Dermis blood vessel endothelial cell (primary cell): ENCODE measurements around the gene MNAT1. TPM values are rescaled to one million over a fixed set of nuclear protein-coding genes. Genes with fewer than 3 reads are reported as not detected.
"Not testable (repeated sequence)": the region's sequence is repeated elsewhere in the genome, so short reads cannot be mapped to it uniquely, and the experiment has no call there.

ENCODE experiments used
- DNase-seq: peaks from one replicate; pipeline ENCODE4 v3.0.0; 2010
- total RNA-seq: library from RNA; depleted of rRNA; stranded (reverse); fragments of >200 nt; gene quantifications from 2 replicates; pipeline ENCODE4 v1.2.3, GENCODE V29; 2014

The MNAT1 gene
- total RNA-seq: 52.6 and 59.6 TPM in 2 replicates

- DNase-seq: peak; percentile 93
Observed at GRCh38 chr14:60734465-60735242, at the start of gene MNAT1. TSS of gene MNAT1 (plus strand) at chr14:60734761. CDS start at chr14:60734863, 102 bp downstream.

GRCh38 chr14:60686865-60687264 is 47.7 kb upstream of the MNAT1 start:
- no peak for DNase-seq

- DNase-seq: no peak
Observed at GRCh38 chr14:60691383-60692113, 43.0 kb upstream of the MNAT1 start.

- DNase-seq: no peak
Observed at GRCh38 chr14:60695327-60695726, 39.2 kb upstream of the MNAT1 start.

- no peak for DNase-seq
Observed at GRCh38 chr14:60700598-60700997, 34.0 kb upstream of the MNAT1 start.

GRCh38 chr14:60705100-60705499 is 29.5 kb upstream of the MNAT1 start:
- DNase-seq: no peak

GRCh38 chr14:60707858-60708257 is 26.7 kb upstream of the MNAT1 start:
- no peak for DNase-seq

GRCh38 chr14:60710494-60710893 is 24.1 kb upstream of the MNAT1 start:
- no peak for DNase-seq

GRCh38 chr14:60713513-60713912 is 21.0 kb upstream of the MNAT1 start:
- no peak for DNase-seq

GRCh38 chr14:60720391-60720790 is 14.2 kb upstream of the MNAT1 start:
- no peak for DNase-seq

GRCh38 chr14:60720962-60721325 is 13.6 kb upstream of the MNAT1 start:
- no peak for DNase-seq

GRCh38 chr14:60721326-60722106 is 13.0 kb upstream of the MNAT1 start:
- DNase-seq: peak; percentile 72

- peak; percentile 34 for DNase-seq
Observed at GRCh38 chr14:60722107-60722356, 12.5 kb upstream of the MNAT1 start.

GRCh38 chr14:60722357-60723115 is 12.0 kb upstream of the MNAT1 start:
- DNase-seq: peak; percentile 47

GRCh38 chr14:60723116-60723906 is 11.2 kb upstream of the MNAT1 start:
- DNase-seq: peak; percentile 68

- DNase-seq: peak; percentile 84
Observed at GRCh38 chr14:60723907-60724618, 10.5 kb upstream of the MNAT1 start, which contains the start of gene SIX4. TSS of gene SIX4 (minus strand) at chr14:60724351. CDS start at chr14:60724074, 277 bp downstream.

- not testable (repeated sequence) for DNase-seq
Observed at GRCh38 chr14:60731291-60731690, 3.3 kb upstream of the MNAT1 start.

- no peak for DNase-seq
Observed at GRCh38 chr14:60732840-60733483, 1.6 kb upstream of the MNAT1 start.

GRCh38 chr14:60735416-60735815 is 855 bp downstream of the MNAT1 start:
- no peak for DNase-seq

GRCh38 chr14:60736494-60736893 is 1.9 kb downstream of the MNAT1 start:
- DNase-seq: peak; percentile 78
